ENCODE results near the gene BLNK. TPM values are rescaled to one million over a fixed set of nuclear protein-coding genes. Genes with fewer than 3 reads are reported as not detected.
A peak's percentile ranks its signal among the peaks of the same experiment; 100 is the strongest.
"Not testable (repeated sequence)": the region's sequence is repeated elsewhere in the genome, so short reads cannot be mapped to it uniquely, and the experiment has no call there.

Gene BLNK
- polyA plus RNA-seq (2013, experiment 1 of 2; ENCODE audit: insufficient read length) = not detected
- not detected for polyA plus RNA-seq (2013, experiment 2 of 2; ENCODE audit: insufficient read length)

DNA sequence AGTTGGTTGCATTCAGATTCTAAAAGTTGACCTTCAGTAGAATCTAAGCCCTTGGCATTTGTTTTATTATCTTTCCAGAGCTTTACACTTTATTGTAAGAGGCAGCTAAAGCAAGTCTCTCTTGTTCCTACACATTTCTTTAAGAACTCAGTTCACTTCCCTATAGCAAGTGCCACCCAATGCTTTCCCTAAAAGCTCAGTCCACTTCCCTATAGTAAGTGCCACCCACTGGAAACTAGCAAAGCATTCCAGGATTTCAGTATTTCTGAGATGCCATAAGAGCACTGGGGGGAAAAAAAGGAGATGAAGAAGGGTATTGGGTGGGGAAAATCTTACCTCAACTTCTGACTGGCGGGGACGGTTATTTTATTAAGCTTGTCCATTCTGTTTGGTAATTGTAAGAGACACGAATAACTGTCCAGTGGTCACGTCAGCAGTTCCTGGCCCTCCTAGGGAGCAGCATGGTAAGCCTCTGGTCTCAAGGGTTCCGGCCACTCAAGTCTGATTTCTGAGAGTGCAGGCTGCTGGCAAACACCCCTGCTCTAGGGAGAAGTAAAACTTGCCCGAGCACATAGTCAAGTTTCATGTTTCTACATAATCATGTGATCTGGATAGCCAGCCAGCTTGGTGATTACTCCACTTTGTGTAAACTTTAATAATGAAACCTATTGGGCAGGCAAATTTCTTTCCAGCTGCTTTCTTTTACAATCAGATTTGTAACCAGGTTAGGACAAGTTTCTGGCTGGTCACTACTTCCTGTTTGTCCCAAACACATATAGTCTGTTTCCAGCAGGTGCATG, at the start of gene BLNK:
BLNK (minus strand) TSS at position 554 of the 800 bp plus-strand sequence; CDS start at position 383, 171 bp downstream.
- no peak for DNase-seq

GRCh38 chr10:96319754-96320474, 48.5 kb upstream of the BLNK start:
- DNase-seq = no peak

- no peak for DNase-seq
Observed at GRCh38 chr10:96317067-96317833, 45.9 kb upstream of the BLNK start.

- no peak for DNase-seq
Observed at GRCh38 chr10:96313344-96313743, 42.0 kb upstream of the BLNK start.

- no peak for DNase-seq
Observed at GRCh38 chr10:96311180-96311715, 39.9 kb upstream of the BLNK start.

GRCh38 chr10:96310321-96310669, 38.9 kb upstream of the BLNK start:
- no peak for DNase-seq

DNA sequence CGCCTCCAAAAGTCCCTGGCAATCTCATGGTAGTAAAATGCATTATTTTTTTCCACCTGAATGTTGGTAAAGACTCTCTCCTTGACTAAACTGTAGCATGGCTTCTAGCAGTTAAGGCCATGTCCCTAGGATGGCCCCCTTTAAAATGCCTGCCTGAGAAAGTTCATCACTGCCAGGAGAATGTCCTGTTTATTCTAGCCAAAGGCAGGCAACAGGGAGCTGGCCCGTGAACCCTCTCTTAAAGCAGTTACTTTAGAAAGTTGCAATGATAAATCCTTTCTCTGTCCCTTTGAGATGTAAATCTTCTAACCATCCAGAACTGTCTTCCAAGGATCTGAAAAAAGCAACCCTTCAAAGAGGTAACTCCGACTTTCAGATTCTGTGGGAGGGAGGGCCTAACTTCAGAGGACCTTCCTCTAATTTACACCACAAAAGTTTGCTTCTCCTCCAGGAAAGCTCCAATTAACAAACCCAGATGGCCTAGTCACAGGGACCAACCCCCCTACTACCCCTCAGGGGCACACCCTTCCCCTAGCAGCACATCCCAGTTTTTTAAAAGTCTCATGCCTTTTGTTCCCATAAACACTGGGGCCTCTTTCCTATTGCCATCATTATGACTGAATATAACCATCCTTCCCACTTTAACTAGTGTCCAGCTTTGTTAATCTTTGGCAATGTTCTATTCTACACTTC, 38.4 kb upstream of the BLNK start:
- DNase-seq = no peak

- DNase-seq = not testable (repeated sequence)
Observed at GRCh38 chr10:96308854-96309253, 37.5 kb upstream of the BLNK start.

DNA sequence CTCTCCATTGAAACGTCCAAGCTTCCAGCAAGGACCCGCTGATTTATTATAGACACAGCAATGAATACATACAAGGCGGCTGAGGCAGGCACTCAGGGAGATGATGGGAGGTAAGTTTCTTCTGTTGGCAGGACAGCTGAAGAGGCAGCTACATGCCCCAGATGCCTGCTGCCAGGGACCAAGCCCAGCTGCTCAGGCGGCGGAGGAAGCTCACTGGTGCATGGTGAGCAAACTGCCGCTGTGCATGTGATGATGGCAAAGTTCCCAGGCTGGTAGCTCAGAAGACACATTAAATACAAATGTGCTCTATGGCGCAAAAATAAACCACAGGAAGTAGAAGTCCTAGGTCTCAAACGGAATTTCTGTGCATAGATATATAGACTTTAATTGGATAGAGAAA, 35.1 kb upstream of the BLNK start:
- no peak for DNase-seq

DNA sequence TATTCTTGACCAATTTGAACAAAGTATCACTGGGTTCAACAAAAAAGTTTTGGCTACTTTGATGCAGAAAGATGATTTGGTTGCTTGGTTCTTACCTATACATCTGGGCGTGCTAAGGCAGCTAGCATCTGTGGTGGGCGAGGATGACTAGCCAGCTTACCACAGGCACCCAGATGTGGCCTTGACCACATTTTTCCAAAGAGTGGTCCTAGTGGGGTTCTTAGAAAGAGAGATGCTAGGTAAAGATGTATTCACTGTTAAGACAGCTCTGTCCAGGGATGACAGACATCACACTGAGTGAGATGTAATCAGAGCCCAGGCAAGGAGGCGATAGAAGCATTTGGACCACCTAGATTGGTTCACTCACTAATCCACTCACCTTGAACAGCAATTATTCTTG, 33.6 kb upstream of the BLNK start:
- DNase-seq = no peak

DNA sequence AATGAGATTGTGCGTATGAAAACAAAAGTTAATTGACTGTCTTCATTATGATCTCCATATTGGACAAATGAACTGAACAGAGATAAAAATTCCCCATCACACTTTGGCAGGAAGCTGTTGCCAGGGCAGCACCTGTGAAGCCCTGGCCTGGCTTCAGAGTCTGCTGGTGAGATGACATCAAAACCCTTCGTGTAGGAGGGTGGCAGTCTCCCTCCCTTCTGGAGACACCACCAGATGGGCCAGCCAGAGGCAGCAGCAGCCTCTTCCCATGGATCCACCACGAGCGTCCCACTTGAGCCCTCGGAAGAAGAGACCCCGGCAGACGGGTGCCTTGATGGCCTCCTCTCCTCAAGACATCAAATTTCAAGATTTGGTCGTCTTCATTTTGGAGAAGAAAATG, 32.9 kb upstream of the BLNK start, which contains the start of gene DNTT:
DNTT (plus strand) TSS at position 205 of the 400 bp plus-strand sequence; CDS start at position 269, 64 bp downstream.
- DNase-seq = no peak

- DNase-seq = no peak
Observed at GRCh38 chr10:96301616-96302015, 30.2 kb upstream of the BLNK start.

- no peak for DNase-seq
Observed at GRCh38 chr10:96299383-96299782, 28.0 kb upstream of the BLNK start.

DNA sequence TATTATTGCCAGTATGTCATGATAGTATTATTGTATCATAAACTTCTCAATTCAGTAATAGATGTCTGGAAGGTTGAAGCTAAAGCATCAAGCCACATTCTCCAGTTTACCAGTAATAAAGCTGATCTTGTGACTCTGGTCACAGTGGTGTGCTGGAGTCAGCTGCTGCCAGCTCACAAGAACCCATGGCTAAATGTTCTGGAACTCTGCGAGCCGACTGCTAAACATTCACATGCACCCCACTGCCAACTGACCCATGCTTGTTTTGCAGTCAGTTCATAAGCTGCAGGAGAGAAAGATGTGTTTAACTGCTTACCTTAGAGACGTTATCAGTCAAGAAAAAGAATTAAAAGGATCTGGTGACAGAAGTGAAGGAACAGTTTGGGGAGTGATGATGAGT, 27.0 kb upstream of the BLNK start:
- DNase-seq = no peak

- DNase-seq = no peak
Observed at GRCh38 chr10:96297486-96297885, 26.1 kb upstream of the BLNK start.

- no peak for DNase-seq
Observed at GRCh38 chr10:96295475-96295874, 24.1 kb upstream of the BLNK start.

DNA sequence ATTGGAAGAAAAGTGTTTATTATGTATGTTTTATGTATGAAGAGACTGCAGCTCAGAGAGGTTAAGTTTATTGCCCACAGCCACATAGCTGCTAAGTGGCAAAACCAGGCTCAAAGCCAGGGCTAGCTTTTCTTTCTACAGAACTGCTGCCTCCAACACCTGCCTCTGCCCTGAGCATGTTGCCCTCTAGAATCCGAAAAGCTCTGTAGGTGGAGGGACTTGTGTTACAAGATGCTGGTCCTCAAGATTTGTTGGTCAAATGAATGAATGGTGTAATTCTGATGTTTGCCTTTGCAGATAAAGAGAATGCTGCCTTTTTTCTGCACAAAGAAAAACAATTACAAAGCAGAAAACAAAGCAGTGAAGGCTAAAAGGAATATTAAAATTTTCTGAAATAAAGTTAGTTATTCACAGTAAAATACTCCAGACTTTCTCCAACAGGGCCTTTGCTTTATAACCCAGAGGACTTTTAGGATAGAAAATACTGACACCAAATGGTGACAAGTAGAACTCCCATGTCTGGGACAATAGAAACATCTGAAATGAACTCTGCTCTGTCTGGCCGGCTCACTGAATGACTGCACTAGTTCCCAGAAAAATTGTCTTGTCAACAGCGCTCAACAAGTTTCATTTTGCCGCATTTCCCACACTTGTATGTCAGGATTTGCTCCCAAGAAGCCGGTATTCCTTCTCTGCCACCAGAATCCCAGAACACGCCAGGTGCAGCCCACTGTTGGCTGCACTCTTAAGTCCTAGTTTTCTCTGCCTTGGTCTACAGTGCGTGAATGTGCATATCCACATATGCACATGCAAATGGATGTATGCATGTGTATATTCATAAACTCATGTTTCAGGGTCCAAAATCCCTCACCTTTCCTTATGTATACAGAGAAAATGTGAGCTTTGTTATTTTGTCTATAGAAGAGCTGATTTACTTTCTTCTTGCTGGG, 21.9 kb upstream of the BLNK start:
- peak; percentile 26 for DNase-seq

DNA sequence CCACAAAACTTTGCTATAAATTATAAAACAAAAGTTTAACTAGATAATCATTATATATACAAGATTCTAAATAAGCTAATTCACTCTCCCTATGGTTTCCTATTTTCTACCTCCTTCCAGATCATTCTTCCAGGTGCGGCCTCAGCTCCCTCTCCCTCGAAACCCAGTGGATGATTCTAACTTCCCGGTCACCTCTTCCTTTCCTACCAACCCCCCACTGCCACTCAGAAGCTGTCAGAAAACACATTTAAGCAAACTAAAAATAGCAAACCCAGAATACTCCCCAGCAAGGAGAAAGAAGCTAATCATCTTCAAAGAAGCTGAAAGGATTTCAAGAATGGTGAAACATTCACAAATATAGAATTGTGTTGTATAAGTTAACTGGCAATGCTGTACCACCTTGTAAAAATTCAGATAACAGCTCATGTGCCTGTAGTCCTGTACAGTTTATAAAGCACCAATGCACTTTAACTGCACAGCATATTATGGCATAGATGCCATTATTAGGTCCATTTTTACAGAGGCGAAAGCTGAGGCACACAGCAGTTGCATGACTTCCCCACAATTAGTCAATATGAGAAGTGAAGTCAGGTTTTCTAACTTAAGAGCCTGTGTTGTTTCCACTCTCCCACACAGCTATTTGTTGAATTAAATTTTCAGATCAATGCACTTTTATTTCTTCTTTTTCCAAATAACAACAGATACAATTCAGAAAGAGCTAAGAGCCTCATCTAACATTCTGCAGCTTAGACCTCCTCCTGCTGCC, 19.2 kb upstream of the BLNK start:
- DNase-seq = no peak

GRCh38 chr10:96289218-96289910, 18.0 kb upstream of the BLNK start:
- no peak for DNase-seq
